Prostate gland (tissue), 2 donors: ENCODE measurements around the gene IQCE. TPM values are rescaled to one million over a fixed set of nuclear protein-coding genes. Genes with fewer than 3 reads are reported as not detected.

Experiments used
- DNase-seq: peaks from one replicate; pipeline ENCODE4 v3.0.0-alpha.2; 2019; ENCODE audit warnings: low spot score
- H3K27ac ChIP-seq, 2 donors: fragments of 200-600 bp; sonication (generic); 2 replicates each; pipeline ENCODE4 v1.5.1; 2017 to 2019
- H3K27me3 ChIP-seq: fragments of 200-600 bp; sonication (generic); replicated peaks from 2 replicates; pipeline ENCODE4 v1.5.1; 2019; ENCODE audit not compliant: insufficient read depth
- H3K36me3 ChIP-seq, 2 donors: fragments of 200-600 bp; sonication (generic); 1 replicate in 1 of 2; 2 replicates in 1 of 2; pipeline versions ENCODE4 v1.5.1 to v1.8.1; 2017 to 2019
- H3K4me1 ChIP-seq: fragments of 200-600 bp; sonication (generic); replicated peaks from 2 replicates; pipeline ENCODE4 v1.5.1; 2019
- H3K4me3 ChIP-seq, 2 donors: fragments of 200-600 bp; sonication (generic); 2 replicates each; pipeline ENCODE4 v1.5.1; 2017 to 2019
- H3K9me3 ChIP-seq: fragments of 200-600 bp; sonication (generic); 2 replicates; pipeline ENCODE4 v1.5.1; 2017
- POLR2A ChIP-seq: fragments of 450-650 bp; IDR thresholded peaks from one replicate; pipeline ENCODE4 v1.6.1; 2016; ENCODE audit warnings: antibody characterized with exemption, mild to moderate bottlenecking
- POLR2AphosphoS5 ChIP-seq: sonication (generic); formaldehyde crosslinking; IDR thresholded peaks from one replicate; pipeline ENCODE4 v1.6.1; 2017; ENCODE audit warnings: antibody characterized with exemption
- WGBS: methylation state at CpG from one replicate; pipeline ENCODE4 v1.1.5; 2018; 5-methylcytosine and 5-hydroxymethylcytosine counted together
- intact Hi-C: fragments of 100-400 bp; cut with DNase I; formaldehyde crosslinking; loops from one replicate; pipeline ENCODE4 v1.14.2; 2022
- total RNA-seq, 2 donors: library from RNA; depleted of rRNA; stranded (reverse); fragments of >200 nt; gene quantifications; one replicate each; pipeline ENCODE4 v1.1.0, GENCODE V29; 2016
- TF ChIP-seq, protein P1 (sequence below), 4 experiments: fragments of 200-600 bp in 2 of 4; fragments of 450-650 bp in 2 of 4; sonication (generic) in 2 of 4; IDR thresholded peaks; 1 replicate in 3 of 4; 2 replicates in 1 of 4; pipeline ENCODE4 v1.5.1; 2016 to 2019; ENCODE audit warnings: antibody characterized with exemption in 4 of 4, mild to moderate bottlenecking in 2 of 4, moderate library complexity in 2 of 4

IQCE gene
- total RNA-seq, 2 donors from 2014 or later, result 20.2 to 41.9 TPM

DNA sequence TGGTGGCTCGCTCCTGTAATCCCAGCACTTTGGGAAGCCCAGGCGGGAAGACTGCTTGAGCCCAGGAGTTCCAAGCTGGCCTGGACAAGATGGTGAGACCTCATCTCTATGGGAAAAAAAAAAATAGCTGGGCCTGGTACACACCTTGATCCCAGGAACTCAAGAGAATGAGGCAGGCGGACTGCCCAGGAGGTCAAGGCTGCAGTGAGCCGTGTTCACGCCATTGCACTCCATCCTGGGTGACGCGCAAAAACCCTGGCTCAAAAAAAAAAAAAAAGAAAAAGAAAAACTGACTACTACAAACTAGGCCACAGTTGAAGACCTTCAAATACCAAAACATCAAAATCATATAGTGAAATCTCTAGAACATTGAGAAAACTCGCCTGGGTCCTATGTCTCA lies 7.4 kb upstream of the IQCE start:
- 96% methylated on average over 8 of the region's 8 CpGs for WGBS

DNA sequence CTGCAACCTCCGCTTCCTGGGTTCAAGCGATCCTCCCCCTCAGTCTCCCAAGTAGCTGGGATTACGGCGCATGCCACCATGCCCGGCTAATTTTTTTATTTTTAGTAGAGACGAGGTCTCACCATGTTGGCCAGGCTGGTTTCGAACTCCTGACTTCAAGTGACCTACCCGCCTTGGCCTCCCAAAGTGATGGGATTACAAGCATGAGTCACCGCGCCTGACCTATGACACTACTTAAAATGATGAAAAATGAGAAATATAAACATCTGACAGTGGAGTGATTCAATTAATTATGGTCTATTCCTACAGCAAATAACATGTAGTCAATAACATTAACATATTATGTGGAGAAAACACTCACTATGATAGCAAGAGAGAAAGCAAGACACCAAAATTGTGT lies 5.7 kb upstream of the IQCE start:
- intact Hi-C loops, result no loop called here
- Histone ChIP-seq H3K4me1 (peaks cover 9% of the 10 kb centered on the region), H3K4me3 (no peak overlapping the region), H3K27ac (peak overlapping the region in 1 of 2 donors; percentile 95), H3K27me3 (no peaks in the 10 kb centered on the region), H3K9me3 (no peaks in the 10 kb centered on the region), H3K36me3 (no peaks in the 10 kb centered on the region)
- 94% methylated on average over 10 of the region's 10 CpGs for WGBS
- DNase-seq, result no peak
- TF ChIP-seq, protein P1, sequence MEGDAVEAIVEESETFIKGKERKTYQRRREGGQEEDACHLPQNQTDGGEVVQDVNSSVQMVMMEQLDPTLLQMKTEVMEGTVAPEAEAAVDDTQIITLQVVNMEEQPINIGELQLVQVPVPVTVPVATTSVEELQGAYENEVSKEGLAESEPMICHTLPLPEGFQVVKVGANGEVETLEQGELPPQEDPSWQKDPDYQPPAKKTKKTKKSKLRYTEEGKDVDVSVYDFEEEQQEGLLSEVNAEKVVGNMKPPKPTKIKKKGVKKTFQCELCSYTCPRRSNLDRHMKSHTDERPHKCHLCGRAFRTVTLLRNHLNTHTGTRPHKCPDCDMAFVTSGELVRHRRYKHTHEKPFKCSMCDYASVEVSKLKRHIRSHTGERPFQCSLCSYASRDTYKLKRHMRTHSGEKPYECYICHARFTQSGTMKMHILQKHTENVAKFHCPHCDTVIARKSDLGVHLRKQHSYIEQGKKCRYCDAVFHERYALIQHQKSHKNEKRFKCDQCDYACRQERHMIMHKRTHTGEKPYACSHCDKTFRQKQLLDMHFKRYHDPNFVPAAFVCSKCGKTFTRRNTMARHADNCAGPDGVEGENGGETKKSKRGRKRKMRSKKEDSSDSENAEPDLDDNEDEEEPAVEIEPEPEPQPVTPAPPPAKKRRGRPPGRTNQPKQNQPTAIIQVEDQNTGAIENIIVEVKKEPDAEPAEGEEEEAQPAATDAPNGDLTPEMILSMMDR (IDR thresholded peaks at IDR 0.05), result no peak
- TF ChIP-seq POLR2A (no peak), POLR2AphosphoS5 (no peak)

More for the DNA sequence above, 7.4 kb upstream of the IQCE start:
- no peak for DNase-seq
- no peak for TF ChIP-seq POLR2AphosphoS5
- TF ChIP-seq, protein P1 (IDR thresholded peaks at IDR 0.05), result no peak
- no peak for TF ChIP-seq POLR2A
- Histone ChIP-seq H3K36me3 (peaks cover 5 to 7% of the 10 kb centered on the region in 2 donors), H3K4me3 (no peak overlapping the region), H3K27ac (no peak overlapping the region), H3K4me1 (peaks cover 9% of the 10 kb centered on the region), H3K27me3 (no peaks in the 10 kb centered on the region), H3K9me3 (no peaks in the 10 kb centered on the region)
- intact Hi-C loops, result no loop called here

DNA sequence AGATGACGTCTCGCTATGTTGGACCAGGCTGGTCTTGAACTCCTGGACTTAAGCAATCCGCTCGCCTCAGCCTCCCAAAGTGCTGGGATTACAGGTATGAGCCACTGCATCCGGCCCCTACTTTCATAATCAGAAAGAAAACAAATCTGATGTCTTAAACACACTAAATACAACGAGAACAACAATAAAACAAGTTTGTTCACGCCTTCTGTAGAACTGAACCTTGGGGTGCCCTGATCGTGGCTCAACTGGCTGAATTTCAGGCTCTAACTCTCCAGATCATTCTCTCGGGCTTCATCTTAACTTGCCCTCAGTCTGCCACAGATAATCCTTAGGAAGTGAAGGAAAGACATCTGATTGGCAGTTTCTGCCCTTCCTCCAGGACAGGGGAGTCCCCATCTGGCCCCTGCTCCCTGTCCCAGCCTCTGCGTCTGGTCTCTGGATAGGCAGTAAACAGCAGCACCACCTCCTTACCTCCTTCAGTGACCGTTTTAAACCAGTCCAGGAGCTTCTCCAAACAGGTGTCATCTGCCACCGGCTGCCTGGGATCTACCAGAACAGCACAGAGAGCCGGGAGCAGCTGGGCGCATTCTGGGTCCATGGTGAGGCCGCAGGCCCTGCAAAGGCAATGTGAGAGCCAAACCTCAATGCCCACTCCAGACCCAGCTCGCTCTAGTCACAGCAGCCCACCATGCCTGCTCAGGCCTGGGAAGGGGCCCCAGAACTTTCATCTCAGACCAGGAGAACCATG lies 4.8 kb upstream of the IQCE start:
- TF ChIP-seq POLR2A (no peak), POLR2AphosphoS5 (peak; percentile 57)

DNA sequence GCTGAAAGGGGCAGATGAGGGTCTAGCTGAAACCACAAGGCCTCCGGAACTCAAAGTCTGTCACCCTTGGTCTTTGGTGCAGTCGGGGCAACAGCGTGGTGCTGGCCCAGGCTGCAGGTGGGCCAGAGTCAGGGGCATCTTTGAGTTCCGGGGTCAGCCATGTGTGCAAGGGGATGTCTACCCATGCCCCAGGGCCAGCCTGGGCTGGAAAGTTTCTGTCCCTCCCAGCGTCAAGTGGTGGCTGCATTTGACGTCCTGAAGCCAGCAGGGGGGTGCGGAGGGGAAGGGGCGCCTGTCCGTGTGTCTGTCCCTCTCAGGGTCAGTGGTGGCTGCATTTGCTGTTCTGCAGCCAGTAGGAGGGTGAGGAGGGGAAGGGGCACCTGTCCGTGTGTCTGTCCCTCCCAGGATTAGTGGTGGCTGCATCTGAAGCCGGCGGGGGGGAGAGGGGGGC lies 4.1 kb upstream of the IQCE start:
- Histone ChIP-seq H3K4me1 (peaks cover 9% of the 10 kb centered on the region), H3K27me3 (no peaks in the 10 kb centered on the region), H3K9me3 (no peaks in the 10 kb centered on the region), H3K36me3 (no peaks in the 10 kb centered on the region), H3K4me3 (peak overlapping the region; percentile 79 to 93), H3K27ac (peak overlapping the region; percentile 95 to 99)
- intact Hi-C loops, result no loop called here
- no peak for TF ChIP-seq POLR2AphosphoS5
- TF ChIP-seq, protein P1 (IDR thresholded peaks at IDR 0.05), result no peak
- no peak for TF ChIP-seq POLR2A
- DNase-seq, result no peak
- 2% methylated on average over 12 of the region's 12 CpGs for WGBS

More for the DNA sequence above, 4.8 kb upstream of the IQCE start:
- peak; percentile 40 for DNase-seq
- H3K4me1 ChIP-seq, result peaks cover 9% of the 10 kb centered on the region
- intact Hi-C loops, result no loop called here
- H3K27ac ChIP-seq, result peak overlapping the region; percentile 95 to 99
- peak overlapping the region; percentile 79 to 93 for H3K4me3 ChIP-seq
- H3K36me3 ChIP-seq, result no peaks in the 10 kb centered on the region
- no peaks in the 10 kb centered on the region for H3K9me3 ChIP-seq
- WGBS, result 41% methylated on average over 16 of the region's 16 CpGs
- H3K27me3 ChIP-seq, result no peaks in the 10 kb centered on the region

DNA sequence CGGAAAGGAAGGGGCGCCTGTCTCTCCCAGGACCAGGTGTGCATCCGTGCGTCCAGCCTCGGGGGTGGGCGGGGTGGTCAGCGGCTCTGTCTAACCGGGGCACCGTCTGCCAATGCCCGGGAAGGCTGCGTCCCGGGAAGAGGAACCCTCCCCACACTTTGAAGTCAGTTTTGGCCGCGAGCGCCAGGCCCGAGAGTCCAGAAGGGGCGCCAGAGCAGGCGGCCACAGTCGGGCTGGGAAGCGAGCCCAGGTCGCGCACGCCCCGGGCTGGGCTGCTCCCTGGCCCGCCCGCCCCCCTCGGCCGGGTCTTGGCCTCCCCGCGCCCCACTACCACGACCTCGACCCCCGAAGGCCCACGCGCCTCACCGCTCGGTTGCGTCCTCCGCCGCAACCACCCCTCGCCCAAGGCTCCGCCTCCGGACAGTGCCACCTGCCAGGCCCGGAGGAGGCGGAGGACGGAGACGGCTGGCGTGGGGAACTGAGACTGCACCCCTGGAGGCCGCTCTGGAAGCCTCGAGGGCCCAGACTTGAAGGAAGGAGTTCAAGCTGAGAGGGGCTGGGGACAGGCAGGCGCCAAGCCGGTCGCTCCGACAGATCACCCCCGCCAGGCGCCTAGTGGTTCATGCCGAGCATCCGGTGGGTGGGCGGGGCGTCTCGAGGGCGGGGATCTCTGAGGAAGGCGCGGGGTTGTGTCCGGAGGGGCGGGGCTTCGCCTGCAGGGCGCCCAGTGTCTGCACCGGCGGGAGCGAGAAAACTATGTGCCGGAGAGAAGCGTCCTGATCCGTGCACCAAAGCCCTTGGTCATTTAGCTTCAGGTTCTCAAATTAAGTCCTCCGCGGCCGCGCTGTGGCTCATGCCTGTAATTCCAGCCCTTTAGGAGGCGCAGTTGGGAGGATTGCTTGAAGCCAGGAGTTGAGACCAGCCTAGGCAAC lies 3.4 kb upstream of the IQCE start, which contains the start of gene BRAT1:
BRAT1 (minus strand) TSS at position 404 of the 932 bp plus-strand sequence. CDS start 1,093 bp downstream, outside the sequence.
- H3K4me3 ChIP-seq, result peak within 1 kb of the TSS; percentile 79 to 93
- WGBS, result under 1% methylated on average over 56 of the region's 79 CpGs
- H3K4me1 ChIP-seq, result peaks cover 10% of the 10 kb centered on the region
- TF ChIP-seq, protein P1 (IDR thresholded peaks at IDR 0.05), result peak in 2 of 4 experiments; percentile 30 to 43
- TF ChIP-seq POLR2A (peak; percentile 87), POLR2AphosphoS5 (peak; percentile 86)
- H3K36me3 ChIP-seq, result no peaks in the 10 kb centered on the region
- intact Hi-C loops, result no loop called here
- peak within 1 kb of the TSS; percentile 95 to 99 for H3K27ac ChIP-seq
- H3K9me3 ChIP-seq, result no peaks in the 10 kb centered on the region
- no peaks in the 10 kb centered on the region for H3K27me3 ChIP-seq
- peak; percentile 96 for DNase-seq
